Nephron (organoid): ENCODE data around the gene CENPP.

Source experiments
- H3K27ac Mint-ChIP-seq, 3 experiments: 2 replicates each; pipeline ENCODE4 v1.8.0; 2020; ENCODE audit warnings: mixed read lengths in 3 of 3, mild to moderate bottlenecking in 2 of 3, moderate library complexity in 1 of 3
- H3K27me3 Mint-ChIP-seq: 2 replicates; pipeline ENCODE4 v1.8.0; 2021; ENCODE audit warnings: low read depth, mild to moderate bottlenecking, moderate library complexity, mixed read lengths
- H3K36me3 Mint-ChIP-seq: 2 replicates; pipeline ENCODE4 v1.8.0; 2020; ENCODE audit warnings: low read depth, mixed read lengths
- H3K4me1 Mint-ChIP-seq: 2 replicates; pipeline ENCODE4 v1.8.0; 2020; ENCODE audit warnings: mixed read lengths
- H3K4me3 Mint-ChIP-seq, 3 experiments: 2 replicates each; pipeline ENCODE4 v1.8.0; 2020; ENCODE audit warnings: mild to moderate bottlenecking in 3 of 3, mixed read lengths in 3 of 3, moderate library complexity in 2 of 3
- H3K9me3 Mint-ChIP-seq: 2 replicates; pipeline ENCODE4 v1.8.0; 2020; ENCODE audit warnings: mixed read lengths
- TF ChIP-seq, protein P1 (sequence below), 3 experiments: fragments of 200-600 bp; sonication (generic); IDR thresholded peaks; one replicate each; pipeline ENCODE4 v1.5.0; 2021; ENCODE audit warnings: antibody characterized with exemption in 3 of 3; ENCODE audit not compliant: unreplicated experiment in 3 of 3

CENPP gene

DNA sequence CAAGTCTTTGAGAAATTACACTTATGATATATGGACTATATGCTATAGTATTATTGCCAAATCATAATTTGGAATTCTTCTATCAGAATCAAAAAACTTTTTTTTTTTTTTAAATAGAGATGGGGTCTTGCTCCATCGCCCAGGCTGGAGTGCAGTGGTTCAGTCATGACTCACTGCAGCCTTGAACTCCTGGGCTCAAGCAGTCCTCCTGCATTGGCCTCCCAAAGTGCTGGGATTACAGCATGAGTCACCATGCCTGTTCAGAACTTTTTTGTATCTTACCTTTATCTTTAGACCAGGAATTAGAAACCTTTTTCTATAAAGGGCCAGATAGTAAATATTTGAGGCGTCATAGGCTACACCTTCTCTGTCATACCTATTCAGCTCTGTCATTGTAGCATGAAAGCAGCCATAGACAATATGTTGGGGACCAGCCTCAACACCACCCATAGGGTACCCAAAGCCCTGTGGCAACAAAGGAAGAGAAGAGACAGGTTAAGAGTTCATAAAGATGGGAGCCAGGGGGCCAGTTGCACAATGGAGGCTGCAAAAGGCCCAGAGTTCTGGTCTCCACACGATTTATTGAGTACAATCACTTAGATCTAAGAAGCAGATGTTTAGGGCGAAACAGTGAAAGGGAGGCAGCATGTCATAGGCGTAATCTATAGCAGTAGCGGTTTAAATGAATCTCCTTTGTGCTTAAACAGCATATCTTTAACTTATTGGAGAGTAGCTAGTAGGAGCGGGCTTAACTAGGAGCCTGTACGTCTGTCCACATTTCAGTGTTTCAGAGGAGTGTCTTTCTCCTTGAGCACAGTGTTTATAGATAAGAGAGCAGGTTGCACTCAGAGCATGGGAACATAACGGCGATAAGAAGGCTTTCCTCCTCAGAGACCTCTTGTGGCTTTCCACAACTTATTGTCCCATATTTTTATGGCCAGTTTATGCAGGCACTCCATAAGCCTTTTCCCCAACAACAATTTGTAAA, 197.5 kb downstream of the CENPP start:
- TF ChIP-seq, protein P1, sequence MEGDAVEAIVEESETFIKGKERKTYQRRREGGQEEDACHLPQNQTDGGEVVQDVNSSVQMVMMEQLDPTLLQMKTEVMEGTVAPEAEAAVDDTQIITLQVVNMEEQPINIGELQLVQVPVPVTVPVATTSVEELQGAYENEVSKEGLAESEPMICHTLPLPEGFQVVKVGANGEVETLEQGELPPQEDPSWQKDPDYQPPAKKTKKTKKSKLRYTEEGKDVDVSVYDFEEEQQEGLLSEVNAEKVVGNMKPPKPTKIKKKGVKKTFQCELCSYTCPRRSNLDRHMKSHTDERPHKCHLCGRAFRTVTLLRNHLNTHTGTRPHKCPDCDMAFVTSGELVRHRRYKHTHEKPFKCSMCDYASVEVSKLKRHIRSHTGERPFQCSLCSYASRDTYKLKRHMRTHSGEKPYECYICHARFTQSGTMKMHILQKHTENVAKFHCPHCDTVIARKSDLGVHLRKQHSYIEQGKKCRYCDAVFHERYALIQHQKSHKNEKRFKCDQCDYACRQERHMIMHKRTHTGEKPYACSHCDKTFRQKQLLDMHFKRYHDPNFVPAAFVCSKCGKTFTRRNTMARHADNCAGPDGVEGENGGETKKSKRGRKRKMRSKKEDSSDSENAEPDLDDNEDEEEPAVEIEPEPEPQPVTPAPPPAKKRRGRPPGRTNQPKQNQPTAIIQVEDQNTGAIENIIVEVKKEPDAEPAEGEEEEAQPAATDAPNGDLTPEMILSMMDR (IDR thresholded peaks at IDR 0.05; ENCODE audit: unreplicated experiment in 3 of 3): no peak
- Mint-ChIP-seq H3K36me3 (no peaks in the 10 kb centered on the region), H3K4me1 (peaks cover 4% of the 10 kb centered on the region)

DNA sequence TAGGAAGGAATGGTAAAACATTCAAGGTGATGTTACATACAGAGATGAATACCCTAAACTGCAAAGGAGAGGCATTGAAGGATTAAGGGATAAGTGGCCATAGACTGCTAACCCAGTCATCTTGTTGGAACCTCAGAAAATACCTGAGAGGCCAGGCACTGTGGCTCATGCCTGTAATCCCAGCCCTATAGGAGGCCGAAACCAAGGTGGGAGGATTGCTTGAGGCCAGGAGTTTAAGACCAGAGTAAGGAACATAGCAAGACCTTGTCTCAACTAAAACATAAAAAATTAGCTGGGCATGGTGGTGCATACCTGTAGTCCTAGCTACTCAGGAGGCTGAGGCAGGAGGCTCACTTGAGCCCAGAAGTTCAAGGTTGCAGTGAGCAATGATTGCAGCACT, 199.1 kb downstream of the CENPP start:
- Mint-ChIP-seq H3K27me3 (no peaks in the 10 kb centered on the region), H3K4me3 (no peak overlapping the region), H3K36me3 (no peaks in the 10 kb centered on the region), H3K4me1 (peaks cover 4% of the 10 kb centered on the region), H3K9me3 (peaks cover under 1% of the 10 kb centered on the region), H3K27ac (no peak overlapping the region)
- TF ChIP-seq, protein P1 (IDR thresholded peaks at IDR 0.05; ENCODE audit: unreplicated experiment in 3 of 3): no peak

More for the DNA sequence above, 197.5 kb downstream of the CENPP start:
- Mint-ChIP-seq H3K27me3 (peaks cover 4% of the 10 kb centered on the region), H3K4me3 (no peak overlapping the region), H3K9me3 (no peaks in the 10 kb centered on the region), H3K27ac (no peak overlapping the region)

DNA sequence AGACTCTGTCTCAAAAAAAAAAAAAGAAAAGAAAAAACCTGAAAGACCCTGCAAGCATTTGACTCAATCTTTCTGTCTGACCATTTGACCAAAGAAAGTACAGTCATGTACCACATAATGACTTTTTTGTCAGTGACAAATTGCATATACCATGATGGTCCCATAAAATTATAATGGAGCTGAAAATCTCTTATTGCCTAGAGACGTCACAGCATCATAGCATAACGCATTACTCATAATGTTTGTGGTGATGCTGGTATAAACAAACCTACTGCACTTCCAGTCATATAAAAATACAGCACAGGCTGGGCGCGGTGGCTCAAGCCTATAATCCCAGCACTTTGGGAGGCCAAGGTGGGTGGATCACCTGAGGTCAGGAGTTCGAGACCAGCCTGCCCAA, 199.6 kb downstream of the CENPP start:
- Mint-ChIP-seq H3K4me3 (no peak overlapping the region), H3K9me3 (peaks cover 3% of the 10 kb centered on the region), H3K36me3 (no peaks in the 10 kb centered on the region), H3K4me1 (peaks cover 4% of the 10 kb centered on the region), H3K27me3 (no peaks in the 10 kb centered on the region), H3K27ac (no peak overlapping the region)
- TF ChIP-seq, protein P1 (IDR thresholded peaks at IDR 0.05; ENCODE audit: unreplicated experiment in 3 of 3): no peak

DNA sequence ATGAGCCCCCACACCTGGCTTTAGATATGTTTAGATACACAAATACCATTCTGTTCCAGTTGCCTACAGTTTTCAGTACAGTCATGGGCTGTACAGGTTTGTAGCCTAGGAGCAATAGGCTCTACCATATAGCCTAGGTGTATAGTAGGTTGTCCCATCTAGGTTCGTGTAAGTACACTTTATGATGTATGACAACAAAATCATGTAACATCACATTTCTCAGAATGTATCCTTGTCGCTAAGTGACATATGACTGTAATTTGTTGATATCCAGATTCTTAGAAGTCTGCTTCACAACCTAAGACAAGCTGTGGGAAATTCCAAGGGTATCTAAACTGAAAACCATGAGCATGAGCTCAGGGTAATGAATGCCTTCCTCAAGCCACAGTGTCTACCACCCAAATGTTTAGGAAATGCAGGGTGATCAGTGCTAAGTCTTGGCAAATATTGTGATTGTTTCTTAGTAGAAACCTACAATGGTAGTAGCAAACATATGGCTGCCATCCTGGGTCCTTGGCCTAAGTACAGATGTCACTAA, 201.6 kb downstream of the CENPP start:
- peaks cover 15% of the 10 kb centered on the region for H3K9me3 Mint-ChIP-seq
- no peak overlapping the region for H3K4me3 Mint-ChIP-seq
- H3K4me1 Mint-ChIP-seq: peaks cover 4% of the 10 kb centered on the region
- H3K27ac Mint-ChIP-seq: no peak overlapping the region
- H3K27me3 Mint-ChIP-seq: no peaks in the 10 kb centered on the region
- H3K36me3 Mint-ChIP-seq: peaks cover 3% of the 10 kb centered on the region
- TF ChIP-seq, protein P1 (IDR thresholded peaks at IDR 0.05; ENCODE audit: unreplicated experiment in 3 of 3): no peak

DNA sequence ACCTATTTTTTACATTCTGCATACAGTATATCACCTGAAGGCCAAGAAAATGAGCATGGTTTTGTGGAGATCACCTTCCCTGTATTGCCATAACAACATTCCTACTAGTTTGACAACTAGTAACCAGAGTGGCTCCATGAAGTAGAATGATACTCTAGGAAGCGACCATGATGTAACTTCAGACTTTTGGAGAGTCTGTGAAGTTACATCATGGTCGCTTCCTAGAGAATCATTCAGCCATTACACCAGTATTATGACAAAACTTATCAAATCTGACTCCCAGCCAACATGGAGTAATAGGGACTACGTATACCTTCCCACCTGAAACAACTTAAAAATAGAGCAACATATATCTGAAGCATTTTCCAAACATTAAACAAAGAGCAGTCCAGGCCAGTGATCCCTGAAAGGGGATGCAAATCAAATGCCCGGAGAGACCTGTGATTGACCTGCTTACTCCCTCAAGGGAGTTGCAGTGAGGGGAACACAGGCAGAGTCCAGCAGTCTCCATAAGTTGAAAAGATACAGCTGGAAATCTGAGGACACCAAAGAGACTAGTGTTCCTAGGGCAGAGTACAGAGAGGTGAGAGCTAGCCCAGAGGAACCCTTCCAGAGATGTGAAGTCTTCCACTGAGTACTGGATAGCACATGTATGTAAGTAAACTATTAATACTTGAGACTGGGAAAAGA, 202.2 kb downstream of the CENPP start:
- H3K36me3 Mint-ChIP-seq: peaks cover 5% of the 10 kb centered on the region

More for the DNA sequence above, 202.2 kb downstream of the CENPP start:
- H3K9me3 Mint-ChIP-seq: peaks cover 16% of the 10 kb centered on the region
- H3K27ac Mint-ChIP-seq: peak overlapping the region; percentile 41 to 81 (median 79)
- H3K27me3 Mint-ChIP-seq: no peaks in the 10 kb centered on the region
- TF ChIP-seq, protein P1 (IDR thresholded peaks at IDR 0.05; ENCODE audit: unreplicated experiment in 3 of 3): no peak
- no peak overlapping the region for H3K4me3 Mint-ChIP-seq
- peaks cover 4% of the 10 kb centered on the region for H3K4me1 Mint-ChIP-seq
